Testis (tissue), 3 donors: Measurements from ENCODE around the gene CCR1. TPM values are rescaled to one million over a fixed set of nuclear protein-coding genes. Genes with fewer than 3 reads are reported as not detected.

Experiments
- DNase-seq: peaks from one replicate; pipeline ENCODE4 v3.0.0-alpha.2; 2019
- H3K27ac ChIP-seq, 2 donors: fragments of 200-600 bp; sonication (generic); one replicate each; pipeline ENCODE4 v1.5.1; 2019
- H3K27me3 ChIP-seq: fragments of 200-600 bp; sonication (generic); one replicate; pipeline ENCODE4 v1.5.1; 2019
- H3K36me3 ChIP-seq: fragments of 200-600 bp; sonication (generic); one replicate; pipeline ENCODE4 v1.5.1; 2017; ENCODE audit warnings: low read depth; ENCODE audit errors: missing control alignments
- H3K4me1 ChIP-seq: fragments of 200-600 bp; sonication (generic); one replicate; pipeline ENCODE4 v1.5.1; 2019
- H3K4me3 ChIP-seq, 2 donors: fragments of 200-600 bp; sonication (generic); one replicate each; pipeline ENCODE4 v1.5.1; 2017 to 2019
- H3K9me3 ChIP-seq: fragments of 200-600 bp; sonication (generic); one replicate; pipeline ENCODE4 v1.5.1; 2017
- CTCF ChIP-seq, 3 experiments: fragments of 450-650 bp in 2 of 3; fragments of 200-600 bp in 1 of 3; sonication (generic) in 1 of 3; IDR thresholded peaks; one replicate each; pipeline ENCODE4 v1.5.1; 2016 to 2019; ENCODE audit warnings: antibody characterized with exemption in 3 of 3, mild to moderate bottlenecking in 2 of 3, moderate library complexity in 1 of 3
- POLR2A ChIP-seq: fragments of 450-650 bp; IDR thresholded peaks from one replicate; pipeline ENCODE4 v1.6.1; 2017; ENCODE audit warnings: antibody characterized with exemption, mild to moderate bottlenecking, moderate library complexity
- WGBS, 2 donors: methylation state at CpG; one replicate each; pipeline ENCODE4 v1.1.5; 2018; 5-methylcytosine and 5-hydroxymethylcytosine counted together
- intact Hi-C: fragments of 100-400 bp; cut with DNase I; formaldehyde crosslinking; loops from one replicate; pipeline ENCODE4 v1.15.1; 2023; ENCODE audit warnings: low total_unique reads
- polyA plus RNA-seq: library from polyadenylated mRNA; stranded (reverse); fragments of 350-450 nt; fragmentation: Illumina TruSeq; extraction: RNeasy Lipid Tissue Mini Kit (QIAGEN cat#74804); gene quantifications from one replicate; pipeline ENCODE4 v1.2.3, GENCODE V29; 2014; ENCODE audit warnings: low read depth, low replicate concordance; ENCODE audit not compliant: insufficient read depth
- total RNA-seq, 2 donors: library from RNA; depleted of rRNA; stranded (reverse); fragments of >200 nt; gene quantifications; one replicate each; pipeline ENCODE4 v1.2.3, GENCODE V29; 2016

The CCR1 gene
- total and polyA plus RNA-seq, 3 donors from 2014 or later, result 0.16 to 4.9 (median 1.8) TPM

GRCh38 chr3:46194868-46195553, 13.1 kb downstream of the CCR1 start:
- TF ChIP-seq POLR2A, result no peak
- TF ChIP-seq CTCF (IDR thresholded peaks at IDR 0.05), result no peak

GRCh38 chr3:46193436-46193835, 14.7 kb downstream of the CCR1 start:
- no peak for TF ChIP-seq CTCF (IDR thresholded peaks at IDR 0.05)
- 93% methylated on average over 1 of the region's 1 CpG for WGBS, 2 donors
- no peaks in the 10 kb centered on the region for H3K9me3 ChIP-seq
- no peak overlapping the region for H3K4me3 ChIP-seq
- H3K27ac ChIP-seq, result no peak overlapping the region
- no peaks in the 10 kb centered on the region for H3K27me3 ChIP-seq
- intact Hi-C loops, result no loop called here
- H3K4me1 ChIP-seq, result no peaks in the 10 kb centered on the region
- no peak for DNase-seq
- H3K36me3 ChIP-seq, result no peaks in the 10 kb centered on the region

More at GRCh38 chr3:46194868-46195553, 13.1 kb downstream of the CCR1 start:
- Histone ChIP-seq H3K36me3 (no peaks in the 10 kb centered on the region), H3K27me3 (no peaks in the 10 kb centered on the region), H3K4me1 (no peaks in the 10 kb centered on the region), H3K9me3 (no peaks in the 10 kb centered on the region), H3K4me3 (no peak overlapping the region), H3K27ac (no peak overlapping the region)
- DNase-seq, result no peak
- intact Hi-C loops, result no loop called here
- WGBS, 2 donors, result 88 to 89% methylated on average over 4 of the region's 4 CpGs

- Histone ChIP-seq H3K4me1 (no peaks in the 10 kb centered on the region), H3K36me3 (no peaks in the 10 kb centered on the region), H3K27ac (no peak overlapping the region), H3K9me3 (no peaks in the 10 kb centered on the region), H3K27me3 (no peaks in the 10 kb centered on the region), H3K4me3 (no peak overlapping the region)
- DNase-seq, result no peak
- intact Hi-C loops, result no loop called here
- 83 to 90% methylated on average over 5 of the region's 5 CpGs for WGBS, 2 donors
- TF ChIP-seq POLR2A (no peak), CTCF (IDR thresholded peaks at IDR 0.05) (no peak)
These were observed 15.2 kb downstream of the CCR1 start for GRCh38 chr3:46192939-46193338.

- DNase-seq, result no peak
- Histone ChIP-seq H3K27me3 (no peaks in the 10 kb centered on the region), H3K4me1 (no peaks in the 10 kb centered on the region), H3K36me3 (no peaks in the 10 kb centered on the region), H3K9me3 (no peaks in the 10 kb centered on the region), H3K27ac (no peak overlapping the region), H3K4me3 (no peak overlapping the region)
- WGBS, 2 donors, result 45 to 54% methylated on average over 2 to 3 of the region's 3 CpGs
- TF ChIP-seq CTCF (IDR thresholded peaks at IDR 0.05) (no peak), POLR2A (no peak)
- intact Hi-C loops, result no loop called here
These were observed 16.4 kb downstream of the CCR1 start for GRCh38 chr3:46191730-46192129.

GRCh38 chr3:46188708-46189107, 19.4 kb downstream of the CCR1 start:
- Histone ChIP-seq H3K4me1 (no peaks in the 10 kb centered on the region), H3K27me3 (no peaks in the 10 kb centered on the region), H3K36me3 (no peaks in the 10 kb centered on the region), H3K9me3 (no peaks in the 10 kb centered on the region), H3K27ac (no peak overlapping the region), H3K4me3 (no peak overlapping the region)
- WGBS, 2 donors, result 75 to 85% methylated on average over 10 of the region's 10 CpGs
- no peak for DNase-seq
- TF ChIP-seq CTCF (IDR thresholded peaks at IDR 0.05) (no peak), POLR2A (no peak)
- intact Hi-C loops, result no loop called here
